Measurements from ENCODE around the gene USP37.

- TF ChIP-seq EZH2 (IDR thresholded peaks at IDR 0.05) (no peak), CTCF (IDR thresholded peaks at IDR 0.05 in 2 of 3, conservative IDR thresholded peaks at IDR 0.05 in 1 of 3; ENCODE audit: borderline replicate concordance in 1 of 3, insufficient read depth in 1 of 3, low read depth in 2 of 3, low read length in 2 of 3) (no peak), SIN3A (IDR thresholded peaks at IDR 0.05; ENCODE audit: low read depth) (no peak), POLR2A (IDR thresholded peaks at IDR 0.05; ENCODE audit: borderline replicate concordance, extremely low read depth, insufficient read depth, insufficient read length) (no peak), POLR2AphosphoS5 (IDR thresholded peaks at IDR 0.05; ENCODE audit: low read depth, low read length) (no peak), EZH2phosphoT487 (IDR thresholded peaks at IDR 0.05; ENCODE audit: borderline replicate concordance) (no peak), JUND (IDR thresholded peaks at IDR 0.05) (no peak), ZNF274 (IDR thresholded peaks at IDR 0.05; ENCODE audit: low read depth, low read length) (no peak), ZBTB33 (IDR thresholded peaks at IDR 0.05; ENCODE audit: extremely low read depth, insufficient replicate concordance, low read length) (no peak), FOSL1 (IDR thresholded peaks at IDR 0.05; ENCODE audit: low read depth) (no peak), TCF7L2 (IDR thresholded peaks at IDR 0.05; ENCODE audit: borderline replicate concordance, extremely low read depth, insufficient read depth, insufficient read length) (no peak), CBX3 (IDR thresholded peaks at IDR 0.05; ENCODE audit: low read depth) (no peak), RAD21 (IDR thresholded peaks at IDR 0.05; ENCODE audit: low read depth) (no peak)
These were observed 1.9 kb downstream of the USP37 start for GRCh38 chr2:218566296-218566695.

Measured in HCT116 (cell line).